ENCODE results near the gene RASSF9.

DNA sequence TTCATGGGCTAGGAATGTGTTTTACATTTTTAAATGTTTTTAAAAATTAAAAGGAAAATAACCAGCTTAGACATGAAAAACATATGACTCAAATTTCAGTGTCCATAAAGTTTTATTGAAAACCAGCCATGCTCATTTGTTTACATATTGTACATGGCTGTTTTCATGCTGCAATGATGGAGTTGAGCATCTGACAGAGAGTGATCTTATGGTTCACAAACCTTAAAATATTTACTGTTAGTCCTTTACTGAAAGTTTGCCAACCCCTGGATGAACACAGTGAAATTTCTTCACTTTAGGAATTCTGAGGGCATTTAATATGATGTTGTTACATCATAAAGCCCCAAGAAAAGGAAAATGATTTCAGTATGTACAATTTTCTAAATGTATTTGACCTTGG lies 16.1 kb downstream of the RASSF9 start:
- TF ChIP-seq CTCF (IDR thresholded peaks at IDR 0.05 in 4 of 5, conservative IDR thresholded peaks at IDR 0.05 in 1 of 5) (no peak), POLR2A (IDR thresholded peaks at IDR 0.05) (no peak)
